Left ventricle myocardium inferior (tissue), 1 donor: ENCODE measurements around the gene ABHD16A. TPM values are rescaled to one million over a fixed set of nuclear protein-coding genes. Genes with fewer than 3 reads are reported as not detected.
A peak's percentile ranks its signal among the peaks of the same experiment; 100 is the strongest.

Experiments
- DNase-seq: peaks from one replicate; pipeline ENCODE4 v3.0.0-alpha.2; 2020
- H3K27ac ChIP-seq: fragments of 200-600 bp; replicated peaks from 2 replicates; pipeline ENCODE4 v1.8.0; 2021
- H3K27me3 ChIP-seq: fragments of 200-600 bp; 2 replicates; pipeline ENCODE4 v1.8.0; 2021; ENCODE audit warnings: low read depth
- H3K36me3 ChIP-seq: fragments of 200-600 bp; 2 replicates; pipeline ENCODE4 v1.8.0; 2021
- H3K4me1 ChIP-seq: fragments of 200-600 bp; 2 replicates; pipeline ENCODE4 v1.8.0; 2021
- H3K4me3 ChIP-seq: fragments of 200-600 bp; 2 replicates; pipeline ENCODE4 v1.8.0; 2021; ENCODE audit warnings: mild to moderate bottlenecking, moderate library complexity
- H3K9me3 ChIP-seq: fragments of 200-600 bp; replicated peaks from 2 replicates; pipeline ENCODE4 v1.8.0; 2021
- intact Hi-C: fragments of 100-400 bp; cut with micrococcal nuclease; formaldehyde crosslinking; loops from one replicate; pipeline ENCODE4 v1.11.0; 2022
- total RNA-seq: library from RNA; stranded (reverse); fragmentation: NEBNext Ultra II Directional; extraction: Animal tissue kit (Norgen Biotek cat#: 25700); gene quantifications from one replicate; pipeline ENCODE4 v1.2.1, GENCODE V29; 2021
- TF ChIP-seq, protein P1 (sequence below): fragments of 200-600 bp; IDR thresholded peaks from 2 replicates; pipeline ENCODE4 v1.8.0; 2021; ENCODE audit warnings: antibody characterized with exemption, mild to moderate bottlenecking, borderline replicate concordance
- donor health status: DM: no; HTN: yes; CAD: no; lungs with severe emphysema.

Gene ABHD16A
- total RNA-seq, 1 donor from 2014 or later = 29.6 TPM

DNA sequence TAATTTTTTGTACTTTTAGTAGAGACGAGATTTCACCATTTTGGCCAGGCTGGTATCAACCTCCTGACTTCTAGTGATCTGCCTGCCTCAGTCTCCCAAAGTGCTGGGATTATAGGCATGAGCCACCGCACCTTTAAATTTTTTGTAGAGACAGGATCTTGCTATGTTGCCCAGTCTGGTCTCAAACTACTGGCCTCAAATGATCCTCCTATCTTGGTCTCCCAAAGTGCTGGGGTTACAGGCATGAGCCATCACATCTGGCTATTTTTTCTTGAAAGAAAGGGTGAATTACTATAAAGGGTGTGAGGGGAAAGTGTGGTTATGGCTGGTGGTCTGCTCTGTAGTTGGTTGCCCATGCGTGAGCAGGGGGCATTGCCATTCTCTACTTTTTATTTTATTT lies 5.1 kb upstream of the ABHD16A start:
- no peak overlapping the region for H3K4me3 ChIP-seq
- peaks cover 9% of the 10 kb centered on the region for H3K27me3 ChIP-seq
- H3K27ac ChIP-seq = no peak overlapping the region
- intact Hi-C loops = no loop called here
- H3K9me3 ChIP-seq = no peaks in the 10 kb centered on the region
- TF ChIP-seq, protein P1, sequence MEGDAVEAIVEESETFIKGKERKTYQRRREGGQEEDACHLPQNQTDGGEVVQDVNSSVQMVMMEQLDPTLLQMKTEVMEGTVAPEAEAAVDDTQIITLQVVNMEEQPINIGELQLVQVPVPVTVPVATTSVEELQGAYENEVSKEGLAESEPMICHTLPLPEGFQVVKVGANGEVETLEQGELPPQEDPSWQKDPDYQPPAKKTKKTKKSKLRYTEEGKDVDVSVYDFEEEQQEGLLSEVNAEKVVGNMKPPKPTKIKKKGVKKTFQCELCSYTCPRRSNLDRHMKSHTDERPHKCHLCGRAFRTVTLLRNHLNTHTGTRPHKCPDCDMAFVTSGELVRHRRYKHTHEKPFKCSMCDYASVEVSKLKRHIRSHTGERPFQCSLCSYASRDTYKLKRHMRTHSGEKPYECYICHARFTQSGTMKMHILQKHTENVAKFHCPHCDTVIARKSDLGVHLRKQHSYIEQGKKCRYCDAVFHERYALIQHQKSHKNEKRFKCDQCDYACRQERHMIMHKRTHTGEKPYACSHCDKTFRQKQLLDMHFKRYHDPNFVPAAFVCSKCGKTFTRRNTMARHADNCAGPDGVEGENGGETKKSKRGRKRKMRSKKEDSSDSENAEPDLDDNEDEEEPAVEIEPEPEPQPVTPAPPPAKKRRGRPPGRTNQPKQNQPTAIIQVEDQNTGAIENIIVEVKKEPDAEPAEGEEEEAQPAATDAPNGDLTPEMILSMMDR = no peak
- H3K36me3 ChIP-seq = no peaks in the 10 kb centered on the region
- peaks cover 6% of the 10 kb centered on the region for H3K4me1 ChIP-seq
- no peak for DNase-seq

DNA sequence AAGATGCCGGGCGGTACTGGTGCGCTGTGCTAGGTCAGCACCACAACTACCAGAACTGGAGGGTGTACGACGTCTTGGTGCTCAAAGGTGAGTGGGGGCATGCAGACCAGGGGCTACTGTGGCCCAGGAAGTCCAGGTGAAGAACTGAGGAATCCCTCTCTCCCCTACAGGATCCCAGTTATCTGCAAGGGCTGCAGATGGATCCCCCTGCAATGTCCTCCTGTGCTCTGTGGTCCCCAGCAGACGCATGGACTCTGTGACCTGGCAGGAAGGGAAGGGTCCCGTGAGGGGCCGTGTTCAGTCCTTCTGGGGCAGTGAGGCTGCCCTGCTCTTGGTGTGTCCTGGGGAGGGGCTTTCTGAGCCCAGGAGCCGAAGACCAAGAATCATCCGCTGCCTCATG lies 4.6 kb upstream of the ABHD16A start:
- no peak overlapping the region for H3K4me3 ChIP-seq
- H3K36me3 ChIP-seq = no peaks in the 10 kb centered on the region
- no peak for DNase-seq
- intact Hi-C loops = no loop called here
- H3K4me1 ChIP-seq = peaks cover 10% of the 10 kb centered on the region
- TF ChIP-seq, protein P1 = no peak
- no peak overlapping the region for H3K27ac ChIP-seq
- no peaks in the 10 kb centered on the region for H3K9me3 ChIP-seq
- peaks cover 9% of the 10 kb centered on the region for H3K27me3 ChIP-seq

DNA sequence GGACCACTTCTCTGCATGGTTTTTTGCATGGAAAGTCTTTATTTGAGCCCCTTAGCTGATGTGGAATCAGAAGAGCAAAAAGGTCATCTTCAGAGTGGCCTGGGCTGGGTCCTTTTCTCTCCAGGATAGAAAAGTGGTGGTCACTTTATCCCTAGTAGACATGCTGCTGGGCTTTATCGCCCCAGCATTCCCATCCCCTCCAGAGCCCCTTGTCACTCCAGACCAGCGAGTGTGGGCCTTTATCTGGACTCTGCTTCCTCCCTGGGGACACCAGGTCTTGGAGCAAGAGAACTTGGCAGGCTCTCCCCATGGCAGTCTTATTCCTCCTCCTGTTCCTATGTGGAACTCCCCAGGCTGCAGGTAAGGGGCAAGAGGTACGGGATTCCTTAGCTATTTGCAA lies 3.5 kb upstream of the ABHD16A start, which contains the start of gene LY6G6F:
TSS of gene LY6G6F (plus strand) at position 268 of the 400 bp plus-strand sequence. CDS start at position 309, 41 bp downstream.
- no peak within 1 kb of the TSS for H3K4me3 ChIP-seq
- TF ChIP-seq, protein P1 = no peak
- no peaks in the 10 kb centered on the region for H3K9me3 ChIP-seq
- DNase-seq = no peak
- peaks cover 21% of the 10 kb centered on the region for H3K4me1 ChIP-seq
- intact Hi-C loops = no loop called here
- H3K27ac ChIP-seq = no peak within 1 kb of the TSS
- H3K36me3 ChIP-seq = no peaks in the 10 kb centered on the region
- H3K27me3 ChIP-seq = peaks cover 9% of the 10 kb centered on the region

DNA sequence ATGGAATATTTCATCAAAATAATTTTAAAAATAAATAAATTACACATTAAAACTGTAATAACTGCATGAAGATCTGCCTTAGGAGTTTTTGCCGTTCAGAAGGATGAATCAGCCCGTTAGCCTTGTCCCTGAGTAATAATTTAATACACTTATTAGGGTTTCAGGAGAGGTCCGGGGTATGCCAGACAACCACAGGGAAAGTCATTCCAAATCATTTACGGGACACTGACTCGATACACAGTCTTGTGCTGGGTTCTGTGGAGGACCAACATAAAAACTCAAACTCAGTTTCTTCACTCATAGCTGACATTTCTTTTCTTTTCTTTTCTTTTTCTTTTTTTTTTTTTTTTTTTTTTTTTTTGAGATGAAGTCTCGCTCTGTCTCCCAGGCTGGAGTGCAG lies 2.8 kb upstream of the ABHD16A start:
- H3K4me1 ChIP-seq = peaks cover 28% of the 10 kb centered on the region
- no peaks in the 10 kb centered on the region for H3K9me3 ChIP-seq
- intact Hi-C loops = no loop called here
- TF ChIP-seq, protein P1 = no peak
- H3K4me3 ChIP-seq = no peak overlapping the region
- peaks cover 6% of the 10 kb centered on the region for H3K27me3 ChIP-seq
- no peak overlapping the region for H3K27ac ChIP-seq
- no peaks in the 10 kb centered on the region for H3K36me3 ChIP-seq
- no peak for DNase-seq

DNA sequence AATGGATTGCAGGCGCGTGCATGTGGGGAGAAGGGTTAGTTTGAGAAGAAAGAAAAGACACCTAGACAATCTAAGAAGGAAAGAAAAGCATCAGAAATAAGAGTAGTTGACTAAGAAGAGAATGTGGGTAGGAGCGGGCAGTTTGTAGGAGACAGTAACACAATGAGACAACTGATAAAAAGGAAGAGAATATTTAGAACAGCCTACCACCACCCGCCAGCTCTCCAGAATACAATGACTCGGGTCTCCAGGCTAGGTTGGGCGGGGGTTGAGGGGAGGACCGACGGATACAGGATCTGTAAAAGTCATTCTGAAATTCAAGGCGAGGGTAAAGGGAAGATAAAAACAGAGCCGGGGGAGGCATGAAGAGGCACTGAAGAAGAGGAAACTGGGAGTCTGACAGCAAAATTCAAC lies 712 bp downstream of the ABHD16A start:
- peak overlapping the region; percentile 90 for H3K4me3 ChIP-seq
- TF ChIP-seq, protein P1 = no peak
- no peaks in the 10 kb centered on the region for H3K9me3 ChIP-seq
- intact Hi-C loops = no loop called here
- H3K27ac ChIP-seq = peak overlapping the region; percentile 99
- H3K27me3 ChIP-seq = no peaks in the 10 kb centered on the region
- peaks cover 20% of the 10 kb centered on the region for H3K36me3 ChIP-seq
- H3K4me1 ChIP-seq = peaks cover 43% of the 10 kb centered on the region
- no peak for DNase-seq
